Measurements from ENCODE around the gene GALNS. TPM values are rescaled to one million over a fixed set of nuclear protein-coding genes. Genes with fewer than 3 reads are reported as not detected.
A peak's percentile ranks its signal among the peaks of the same experiment; 100 is the strongest.

The GALNS gene
- total RNA-seq, 6 experiments from 2014 or later, result 16.6 to 20.7 (median 18.2) TPM

DNA sequence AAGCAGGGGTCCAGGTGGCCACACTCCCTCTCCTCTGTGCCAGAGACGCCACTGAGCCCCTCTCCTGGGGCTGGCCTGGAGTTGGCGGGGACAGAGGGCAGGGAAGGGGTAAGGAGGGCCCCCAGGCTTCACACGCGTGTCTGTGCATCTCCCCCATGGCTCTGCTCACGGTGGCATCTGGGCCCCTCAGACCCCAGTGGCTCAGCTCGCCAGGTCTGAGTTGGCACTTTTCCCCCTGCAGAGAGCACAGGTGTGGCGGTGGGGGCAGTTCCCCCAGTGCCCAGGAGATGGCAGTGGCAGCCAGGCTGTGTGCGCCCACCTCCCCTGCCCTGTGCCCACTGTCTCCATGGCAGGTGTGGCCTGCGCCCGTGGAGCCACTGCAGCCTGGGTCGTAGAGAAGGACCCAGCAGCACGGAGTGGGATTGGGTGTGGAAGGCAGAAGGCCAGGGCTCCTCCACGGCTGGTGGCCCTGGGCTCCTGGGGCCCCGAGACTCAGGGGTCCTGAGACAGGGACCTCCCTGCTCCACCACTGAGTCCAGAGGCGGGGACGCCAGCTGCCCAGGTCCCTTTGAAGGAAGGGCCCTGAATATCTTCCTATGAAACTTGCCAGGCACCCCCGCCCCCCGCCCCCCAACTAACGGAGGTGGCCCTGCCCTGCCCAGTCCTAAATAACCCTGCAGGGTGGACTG, 40.7 kb downstream of the GALNS start:
- TF ChIP-seq, protein P1, sequence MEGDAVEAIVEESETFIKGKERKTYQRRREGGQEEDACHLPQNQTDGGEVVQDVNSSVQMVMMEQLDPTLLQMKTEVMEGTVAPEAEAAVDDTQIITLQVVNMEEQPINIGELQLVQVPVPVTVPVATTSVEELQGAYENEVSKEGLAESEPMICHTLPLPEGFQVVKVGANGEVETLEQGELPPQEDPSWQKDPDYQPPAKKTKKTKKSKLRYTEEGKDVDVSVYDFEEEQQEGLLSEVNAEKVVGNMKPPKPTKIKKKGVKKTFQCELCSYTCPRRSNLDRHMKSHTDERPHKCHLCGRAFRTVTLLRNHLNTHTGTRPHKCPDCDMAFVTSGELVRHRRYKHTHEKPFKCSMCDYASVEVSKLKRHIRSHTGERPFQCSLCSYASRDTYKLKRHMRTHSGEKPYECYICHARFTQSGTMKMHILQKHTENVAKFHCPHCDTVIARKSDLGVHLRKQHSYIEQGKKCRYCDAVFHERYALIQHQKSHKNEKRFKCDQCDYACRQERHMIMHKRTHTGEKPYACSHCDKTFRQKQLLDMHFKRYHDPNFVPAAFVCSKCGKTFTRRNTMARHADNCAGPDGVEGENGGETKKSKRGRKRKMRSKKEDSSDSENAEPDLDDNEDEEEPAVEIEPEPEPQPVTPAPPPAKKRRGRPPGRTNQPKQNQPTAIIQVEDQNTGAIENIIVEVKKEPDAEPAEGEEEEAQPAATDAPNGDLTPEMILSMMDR (IDR thresholded peaks at IDR 0.05), result peak; percentile 84
- H3K36me3 Mint-ChIP-seq (ENCODE audit: low read depth), result no peaks in the 10 kb centered on the region
- H3K27me3 Mint-ChIP-seq (ENCODE audit: insufficient read depth), result peaks cover 4% of the 10 kb centered on the region
- 0 out of 2 replicates have a peak, but pooled peaks cover under 1% of the 10 kb centered on the region for H3K4me1 Mint-ChIP-seq (ENCODE audit: low read depth)
- H3K27ac Mint-ChIP-seq, result no peak overlapping the region
- H3K9me3 Mint-ChIP-seq, result no peaks in the 10 kb centered on the region
- H3K4me3 Mint-ChIP-seq, result no peak overlapping the region
- no peak for DNase-seq

GRCh38 chr16:88815227-88815626, 41.5 kb downstream of the GALNS start:
- no peak overlapping the region for H3K27ac Mint-ChIP-seq
- no peak overlapping the region for H3K4me3 Mint-ChIP-seq
- H3K4me1 Mint-ChIP-seq (ENCODE audit: low read depth), result peaks cover 6% of the 10 kb centered on the region
- H3K27me3 Mint-ChIP-seq (ENCODE audit: insufficient read depth), result peaks cover 4% of the 10 kb centered on the region
- TF ChIP-seq, protein P1 (IDR thresholded peaks at IDR 0.05), result no peak
- DNase-seq, result no peak
- H3K36me3 Mint-ChIP-seq (ENCODE audit: low read depth), result no peaks in the 10 kb centered on the region; the same call in 1 of the 2 replicates
- no peaks in the 10 kb centered on the region for H3K9me3 Mint-ChIP-seq

- DNase-seq, result no peak
- H3K4me1 Mint-ChIP-seq (ENCODE audit: low read depth), result peaks cover 16% of the 10 kb centered on the region
- no peaks in the 10 kb centered on the region for H3K9me3 Mint-ChIP-seq
- peaks cover 7% of the 10 kb centered on the region for H3K27me3 Mint-ChIP-seq (ENCODE audit: insufficient read depth)
- TF ChIP-seq, protein P1 (IDR thresholded peaks at IDR 0.05), result no peak
- H3K27ac Mint-ChIP-seq, result no peak overlapping the region
- H3K36me3 Mint-ChIP-seq (ENCODE audit: low read depth), result no peaks in the 10 kb centered on the region; the same call in 1 of the 2 replicates
- H3K4me3 Mint-ChIP-seq, result no peak overlapping the region
These were observed 42.6 kb downstream of the GALNS start for GRCh38 chr16:88814144-88814502.

GRCh38 chr16:88813269-88814143, 43.2 kb downstream of the GALNS start:
- DNase-seq, result no peak
- peaks cover 20% of the 10 kb centered on the region for H3K4me1 Mint-ChIP-seq (ENCODE audit: low read depth)
- H3K4me3 Mint-ChIP-seq, result no peak overlapping the region
- TF ChIP-seq, protein P1 (IDR thresholded peaks at IDR 0.05), result no peak
- H3K9me3 Mint-ChIP-seq, result no peaks in the 10 kb centered on the region
- no peak overlapping the region for H3K27ac Mint-ChIP-seq
- peaks cover 7% of the 10 kb centered on the region for H3K27me3 Mint-ChIP-seq (ENCODE audit: insufficient read depth)
- no peaks in the 10 kb centered on the region; the same call in 1 of the 2 replicates for H3K36me3 Mint-ChIP-seq (ENCODE audit: low read depth)

- no peaks in the 10 kb centered on the region for H3K9me3 Mint-ChIP-seq
- H3K36me3 Mint-ChIP-seq (ENCODE audit: low read depth), result no peaks in the 10 kb centered on the region; the same call in 1 of the 2 replicates
- TF ChIP-seq, protein P1 (IDR thresholded peaks at IDR 0.05), result peak; percentile 29; the same call in 1 of the 2 replicates
- peak overlapping the region; percentile 74 for H3K27ac Mint-ChIP-seq
- H3K4me1 Mint-ChIP-seq (ENCODE audit: low read depth), result peaks cover 20% of the 10 kb centered on the region
- peak; percentile 37 for DNase-seq
- H3K4me3 Mint-ChIP-seq, result peak overlapping the region; percentile 82
- H3K27me3 Mint-ChIP-seq (ENCODE audit: insufficient read depth), result peaks cover 7% of the 10 kb centered on the region
These were observed 44.1 kb downstream of the GALNS start for GRCh38 chr16:88812513-88813268.
